Measurements from ENCODE around the gene SAMD8. TPM values are rescaled to one million over a fixed set of nuclear protein-coding genes. Genes with fewer than 3 reads are reported as not detected.

SAMD8 gene
- total and polyA plus RNA-seq, 2 donors (not counting 1 experiment from before 2014, with no cell fraction given), result 15.9 to 35.7 TPM

GRCh38 chr10:75136346-75136745 lies 24.9 kb downstream of the SAMD8 start:
- Mint-ChIP-seq H3K9me3 (ENCODE audit: insufficient read depth) (no peaks in the 10 kb centered on the region), H3K27ac (no peak overlapping the region), H3K27me3 (no peaks in the 10 kb centered on the region), H3K4me3 (no peak overlapping the region), H3K4me1 (peaks cover 42% of the 10 kb centered on the region)
- Histone ChIP-seq H3K27me3 (replicated peaks in 1 of 4; ENCODE audit: control extremely low read depth in 1 of 4, control insufficient read depth in 3 of 4, insufficient read depth in 4 of 4, low read length in 3 of 4) (no peaks in the 10 kb centered on the region), H4K20me1 (ENCODE audit: control insufficient read depth, insufficient read depth, low read length, poor library complexity, severe bottlenecking) (peaks cover 31% of the 10 kb centered on the region), H3K36me3 (replicated peaks in 1 of 2; ENCODE audit: control extremely low read depth in 1 of 2, control insufficient read depth in 1 of 2, extremely low read depth in 1 of 2, insufficient read depth in 2 of 2, low read length in 1 of 2) (peaks cover 1 to 14% of the 10 kb centered on the region in 2 experiments), H3K4me3 (ENCODE audit: control extremely low read depth in 1 of 5, extremely low read depth in 1 of 5, insufficient read depth in 1 of 5, low read depth in 2 of 5, low read length in 4 of 5) (no peak overlapping the region), H3K4me2 (replicated peaks; ENCODE audit: low read depth, low read length, poor library complexity, severe bottlenecking) (no peak overlapping the region), H3K4me1 (ENCODE audit: control insufficient read depth in 2 of 2, insufficient read depth in 2 of 2, low read length in 2 of 2) (peaks cover 3 to 4% of the 10 kb centered on the region in 2 donors), H3K27ac (ENCODE audit: low read length in 2 of 2) (no peak overlapping the region), H3K9me3 (ENCODE audit: control extremely low read depth in 1 of 3, control insufficient read depth in 2 of 3, insufficient read depth in 1 of 3, low read length in 2 of 3) (peaks cover 0 to 2% (median 0%) of the 10 kb centered on the region in 3 donors), H3K79me2 (ENCODE audit: control insufficient read depth, insufficient read depth, low read length) (peaks cover 97% of the 10 kb centered on the region), H3K9ac (ENCODE audit: low read length) (no peak overlapping the region), H2AFZ (ENCODE audit: insufficient read depth, low read depth, low read length, poor library complexity, severe bottlenecking) (no peak overlapping the region)
- no peak for ATAC-seq (ENCODE audit: low read depth)
- intact Hi-C loops (cut with micrococcal nuclease), result no loop called here
- no CpG with 5 or more reads among the region's 1 CpG for WGBS (ENCODE audit: insufficient coverage)
- no peak for DNase-seq
- TF ChIP-seq EZH2 (IDR thresholded peaks at IDR 0.05; ENCODE audit: borderline replicate concordance, insufficient read depth, low read depth, low read length, poor library complexity, severe bottlenecking), result no peak
- TF ChIP-seq, protein P1, sequence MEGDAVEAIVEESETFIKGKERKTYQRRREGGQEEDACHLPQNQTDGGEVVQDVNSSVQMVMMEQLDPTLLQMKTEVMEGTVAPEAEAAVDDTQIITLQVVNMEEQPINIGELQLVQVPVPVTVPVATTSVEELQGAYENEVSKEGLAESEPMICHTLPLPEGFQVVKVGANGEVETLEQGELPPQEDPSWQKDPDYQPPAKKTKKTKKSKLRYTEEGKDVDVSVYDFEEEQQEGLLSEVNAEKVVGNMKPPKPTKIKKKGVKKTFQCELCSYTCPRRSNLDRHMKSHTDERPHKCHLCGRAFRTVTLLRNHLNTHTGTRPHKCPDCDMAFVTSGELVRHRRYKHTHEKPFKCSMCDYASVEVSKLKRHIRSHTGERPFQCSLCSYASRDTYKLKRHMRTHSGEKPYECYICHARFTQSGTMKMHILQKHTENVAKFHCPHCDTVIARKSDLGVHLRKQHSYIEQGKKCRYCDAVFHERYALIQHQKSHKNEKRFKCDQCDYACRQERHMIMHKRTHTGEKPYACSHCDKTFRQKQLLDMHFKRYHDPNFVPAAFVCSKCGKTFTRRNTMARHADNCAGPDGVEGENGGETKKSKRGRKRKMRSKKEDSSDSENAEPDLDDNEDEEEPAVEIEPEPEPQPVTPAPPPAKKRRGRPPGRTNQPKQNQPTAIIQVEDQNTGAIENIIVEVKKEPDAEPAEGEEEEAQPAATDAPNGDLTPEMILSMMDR (IDR thresholded peaks at IDR 0.05), result no peak
- POLR2A ChIA-PET, result no interaction called here
- CTCF ChIA-PET, result interaction anchor here (0.6 kb wide), 1 partner anchor 1134 kb away, joined by 4 read pairs; no protein-coding TSS in a partner anchor

- intact Hi-C loops (cut with micrococcal nuclease), result no loop called here
Observed at GRCh38 chr10:75137533-75138438, 26.3 kb downstream of the SAMD8 start.

More at GRCh38 chr10:75137533-75138438, 26.3 kb downstream of the SAMD8 start:
- Histone ChIP-seq H3K4me1 (ENCODE audit: control insufficient read depth in 2 of 2, insufficient read depth in 2 of 2, low read length in 2 of 2) (peaks cover 1 to 3% of the 10 kb centered on the region in 2 donors), H3K4me3 (ENCODE audit: control extremely low read depth in 1 of 5, extremely low read depth in 1 of 5, insufficient read depth in 1 of 5, low read depth in 2 of 5, low read length in 4 of 5) (no peak overlapping the region), H3K36me3 (replicated peaks in 1 of 2; ENCODE audit: control extremely low read depth in 1 of 2, control insufficient read depth in 1 of 2, extremely low read depth in 1 of 2, insufficient read depth in 2 of 2, low read length in 1 of 2) (peaks cover 1 to 14% of the 10 kb centered on the region in 2 experiments), H3K4me2 (replicated peaks; ENCODE audit: low read depth, low read length, poor library complexity, severe bottlenecking) (no peak overlapping the region), H3K27ac (ENCODE audit: low read length in 2 of 2) (no peak overlapping the region), H3K9ac (ENCODE audit: low read length) (no peak overlapping the region), H3K27me3 (replicated peaks in 1 of 4; ENCODE audit: control extremely low read depth in 1 of 4, control insufficient read depth in 3 of 4, insufficient read depth in 4 of 4, low read length in 3 of 4) (no peaks in the 10 kb centered on the region), H2AFZ (ENCODE audit: insufficient read depth, low read depth, low read length, poor library complexity, severe bottlenecking) (no peak overlapping the region), H3K79me2 (ENCODE audit: control insufficient read depth, insufficient read depth, low read length) (peaks cover 98% of the 10 kb centered on the region), H3K9me3 (ENCODE audit: control extremely low read depth in 1 of 3, control insufficient read depth in 2 of 3, insufficient read depth in 1 of 3, low read length in 2 of 3) (peaks cover 0 to 2% (median 0%) of the 10 kb centered on the region in 3 donors), H4K20me1 (ENCODE audit: control insufficient read depth, insufficient read depth, low read length, poor library complexity, severe bottlenecking) (peaks cover 31% of the 10 kb centered on the region)
- 58% methylated on average over 2 of the region's 3 CpGs for WGBS (ENCODE audit: insufficient coverage)
- Mint-ChIP-seq H3K27me3 (no peaks in the 10 kb centered on the region), H3K27ac (peak overlapping the region; percentile 67), H3K4me3 (no peak overlapping the region), H3K9me3 (ENCODE audit: insufficient read depth) (no peaks in the 10 kb centered on the region), H3K4me1 (peaks cover 36% of the 10 kb centered on the region)
- ChIA-PET CTCF (no interaction called here), POLR2A (no interaction called here)
- no peak for ATAC-seq (ENCODE audit: low read depth)
- TF ChIP-seq, protein P1 (IDR thresholded peaks at IDR 0.05), result no peak
- no peak for TF ChIP-seq EZH2 (IDR thresholded peaks at IDR 0.05; ENCODE audit: borderline replicate concordance, insufficient read depth, low read depth, low read length, poor library complexity, severe bottlenecking)
- DNase-seq, result no peak

All from B cell (primary cell).